Upper lobe of left lung (tissue), 6 donors: Measurements from ENCODE around the gene PRAC2. TPM values are rescaled to one million over a fixed set of nuclear protein-coding genes. Genes with fewer than 3 reads are reported as not detected.

Experiments
- ATAC-seq, 2 donors: fragments of 200-7000 bp; cut with Tn5 transposase; one replicate each; pipeline ENCODE4 v1.9.1; 2022; ENCODE audit warnings: mild to moderate bottlenecking in 2 of 2, moderate library complexity in 2 of 2; ENCODE audit not compliant: low FRiP score in 2 of 2
- DNase-seq, 2 donors: peaks; one replicate each; pipeline ENCODE4 v3.0.0-alpha.2; 2019 to 2020
- H3K27ac ChIP-seq, 4 donors: fragments of 200-600 bp; sonication (generic); one replicate each; pipeline ENCODE4 v1.5.1; 2016 to 2019
- H3K27me3 ChIP-seq, 4 donors: fragments of 200-600 bp; sonication (generic); one replicate each; pipeline ENCODE4 v1.5.1; 2017 to 2019
- H3K36me3 ChIP-seq, 4 donors: fragments of 200-600 bp; sonication (generic); one replicate each; pipeline ENCODE4 v1.5.1; 2016 to 2019
- H3K4me1 ChIP-seq, 4 donors: fragments of 200-600 bp; sonication (generic); one replicate each; pipeline ENCODE4 v1.5.1; 2018 to 2019
- H3K4me3 ChIP-seq, 4 donors: fragments of 200-600 bp; sonication (generic); one replicate each; pipeline ENCODE4 v1.5.1; 2017 to 2019; ENCODE audit warnings: mild to moderate bottlenecking in 2 of 4, moderate library complexity in 1 of 4
- H3K9me3 ChIP-seq, 4 donors: fragments of 200-600 bp; sonication (generic); one replicate each; pipeline ENCODE4 v1.5.1; 2018 to 2019
- CTCF ChIP-seq, 6 experiments: fragments of 450-650 bp in 4 of 6; fragments of 200-600 bp in 2 of 6; sonication (generic) in 2 of 6; IDR thresholded peaks; one replicate each; pipeline ENCODE4 v1.5.1; 2016 to 2019; ENCODE audit warnings: antibody characterized with exemption in 6 of 6
- EP300 ChIP-seq, 4 donors: sonication (generic); formaldehyde crosslinking; IDR thresholded peaks; one replicate each; pipeline ENCODE4 v1.5.1; 2017; ENCODE audit warnings: antibody characterized with exemption in 4 of 4, control low read depth in 2 of 4
- POLR2A ChIP-seq, 4 donors: fragments of 450-650 bp; IDR thresholded peaks; one replicate each; pipeline ENCODE4 v1.5.1; 2016 to 2017; ENCODE audit warnings: antibody characterized with exemption in 4 of 4, mild to moderate bottlenecking in 2 of 4
- POLR2AphosphoS5 ChIP-seq, 2 donors: sonication (generic); formaldehyde crosslinking; IDR thresholded peaks; one replicate each; pipeline ENCODE4 v1.5.1; 2017; ENCODE audit warnings: antibody characterized with exemption in 2 of 2
- WGBS, 2 donors: methylation state at CpG; one replicate each; pipeline ENCODE4 v1.1.5; 2017 to 2018; 5-methylcytosine and 5-hydroxymethylcytosine counted together
- total RNA-seq, 6 donors: library from RNA; depleted of rRNA in 4 of 6; stranded (reverse); fragments of >200 nt in 4 of 6; gene quantifications; one replicate each; pipeline versions ENCODE4 v1.1.0 to v1.2.1, GENCODE V29; 2016 to 2021
- donor health status: DM: no; HTN: no; CAD: no; lungs with moderate emphysema.
- donor health status: DM: no; HTN: yes; CAD: no; lungs with severe emphysema.

PRAC2 gene
- total RNA-seq, 6 donors from 2014 or later, result not detected

- no peak overlapping the region for H3K4me3 ChIP-seq
- H3K9me3 ChIP-seq, result no peaks in the 10 kb centered on the region
- peaks cover 0 to 90% (median 58%) of the 10 kb centered on the region in 4 donors for H3K27me3 ChIP-seq
These were observed 2.5 kb upstream of the PRAC2 start for GRCh38 chr17:48720266-48721008.

GRCh38 chr17:48721009-48721402, 2.0 kb upstream of the PRAC2 start:
- DNase-seq (no peak), ATAC-seq (no peak)
- Histone ChIP-seq H3K4me3 (no peak overlapping the region), H3K36me3 (no peaks in the 10 kb centered on the region), H3K9me3 (no peaks in the 10 kb centered on the region), H3K27ac (no peak overlapping the region), H3K27me3 (peaks cover 0 to 91% (median 63%) of the 10 kb centered on the region in 4 donors), H3K4me1 (peaks cover 29 to 37% (median 31%) of the 10 kb centered on the region in 4 donors)
- no peak for TF ChIP-seq POLR2A (IDR thresholded peaks at IDR 0.05)
- no peak for TF ChIP-seq EP300 (IDR thresholded peaks at IDR 0.05)
- no peak for TF ChIP-seq CTCF (IDR thresholded peaks at IDR 0.05)
- TF ChIP-seq POLR2AphosphoS5 (IDR thresholded peaks at IDR 0.05), result no peak
- WGBS, 2 donors, result 50 to 56% methylated on average over 1 of the region's 1 CpG

More at GRCh38 chr17:48720266-48721008, 2.5 kb upstream of the PRAC2 start:
- DNase-seq (no peak), ATAC-seq (no peak)
- 19 to 21% methylated on average over 10 to 11 of the region's 11 CpGs for WGBS, 2 donors
- no peak overlapping the region for H3K27ac ChIP-seq
- peaks cover 29 to 37% (median 31%) of the 10 kb centered on the region in 4 donors for H3K4me1 ChIP-seq
- no peak for TF ChIP-seq EP300 (IDR thresholded peaks at IDR 0.05)
- no peaks in the 10 kb centered on the region for H3K36me3 ChIP-seq

GRCh38 chr17:48722201-48722907, 631 bp upstream of the PRAC2 start, which contains the start of gene PRAC1:
Gene PRAC1 (minus strand): TSS chr17:48722518. CDS start chr17:48722392, 126 bp downstream.
- TF ChIP-seq EP300 (IDR thresholded peaks at IDR 0.05), result no peak
- TF ChIP-seq POLR2AphosphoS5 (IDR thresholded peaks at IDR 0.05), result no peak
- TF ChIP-seq POLR2A (IDR thresholded peaks at IDR 0.05), result no peak
- no peak for TF ChIP-seq CTCF (IDR thresholded peaks at IDR 0.05)
- Histone ChIP-seq H3K9me3 (no peaks in the 10 kb centered on the region), H3K4me3 (no peak within 1 kb of the TSS), H3K36me3 (no peaks in the 10 kb centered on the region), H3K27ac (no peak within 1 kb of the TSS), H3K4me1 (peaks cover 29 to 37% (median 31%) of the 10 kb centered on the region in 4 donors), H3K27me3 (peaks cover 0 to 94% (median 66%) of the 10 kb centered on the region in 4 donors)
- no peak for DNase-seq
- WGBS, 2 donors, result 8 to 16% methylated on average over 14 to 18 of the region's 21 CpGs
- no peak for ATAC-seq

- no peak overlapping the region for H3K27ac ChIP-seq
- WGBS, 2 donors, result 8 to 10% methylated on average over 37 to 42 of the region's 42 CpGs
- TF ChIP-seq POLR2AphosphoS5 (IDR thresholded peaks at IDR 0.05), result no peak
- no peak for TF ChIP-seq CTCF (IDR thresholded peaks at IDR 0.05)
- no peak for TF ChIP-seq EP300 (IDR thresholded peaks at IDR 0.05)
- no peak for TF ChIP-seq POLR2A (IDR thresholded peaks at IDR 0.05)
- peaks cover 0 to 97% (median 71%) of the 10 kb centered on the region in 4 donors for H3K27me3 ChIP-seq
- no peak overlapping the region for H3K4me3 ChIP-seq
- H3K9me3 ChIP-seq, result no peaks in the 10 kb centered on the region
- peak in 1 of 2 donors; percentile 72 for DNase-seq
- no peak for ATAC-seq
- no peaks in the 10 kb centered on the region for H3K36me3 ChIP-seq
- peaks cover 31 to 39% (median 36%) of the 10 kb centered on the region in 4 donors for H3K4me1 ChIP-seq
These were observed 652 bp downstream of the PRAC2 start for GRCh38 chr17:48723423-48724250.
